Glutamatergic neuron (in vitro differentiated cells): ENCODE data around the gene GBA2. TPM values are rescaled to one million over a fixed set of nuclear protein-coding genes. Genes with fewer than 3 reads are reported as not detected.

Experiments used
- DNase-seq: peaks from one replicate; pipeline ENCODE4 v3.0.0; 2022
- H3K27ac Mint-ChIP-seq: one replicate; pipeline ENCODE4 v1.8.0; 2020; ENCODE audit warnings: mild to moderate bottlenecking, mixed read lengths, inconsistent platforms; ENCODE audit not compliant: unreplicated experiment
- H3K27me3 Mint-ChIP-seq: one replicate; pipeline ENCODE4 v1.8.0; 2020; ENCODE audit warnings: mild to moderate bottlenecking, moderate library complexity, mixed read lengths, inconsistent platforms; ENCODE audit not compliant: unreplicated experiment
- H3K36me3 Mint-ChIP-seq: one replicate; pipeline ENCODE4 v1.8.0; 2020; ENCODE audit warnings: mild to moderate bottlenecking, mixed read lengths, inconsistent platforms; ENCODE audit not compliant: unreplicated experiment
- H3K4me1 Mint-ChIP-seq: one replicate; pipeline ENCODE4 v1.8.0; 2020; ENCODE audit warnings: mild to moderate bottlenecking, low read depth, mixed read lengths, inconsistent platforms; ENCODE audit not compliant: unreplicated experiment
- H3K4me3 Mint-ChIP-seq: one replicate; pipeline ENCODE4 v1.8.0; 2020; ENCODE audit warnings: mild to moderate bottlenecking, mixed read lengths, inconsistent platforms; ENCODE audit not compliant: unreplicated experiment
- H3K9me3 Mint-ChIP-seq: one replicate; pipeline ENCODE4 v1.8.0; 2020; ENCODE audit warnings: mild to moderate bottlenecking, moderate library complexity, mixed read lengths, inconsistent platforms; ENCODE audit not compliant: unreplicated experiment
- microRNA-seq: library from miRNA; unstranded; fragments of <30 nt; microRNA quantifications from one replicate; pipeline ENCODE4, GENCODE V29; 2020; ENCODE audit not compliant: unreplicated experiment
- total RNA-seq: library from RNA; stranded (reverse); fragmentation: NEBNext Ultra II Directional; extraction: Animal tissue kit (Norgen Biotek cat#: 25700); gene quantifications from one replicate; pipeline ENCODE4 v1.2.1, GENCODE V29; 2021; ENCODE audit not compliant: unreplicated experiment
- TF ChIP-seq, protein P1 (sequence below): fragments of 200-600 bp; sonication (generic); IDR thresholded peaks from one replicate; pipeline ENCODE4 v1.5.0; 2021; ENCODE audit not compliant: partially characterized antibody, unreplicated experiment

GBA2 gene
- total RNA-seq, 1 donor from 2014 or later: 287 TPM

GRCh38 chr9:35688558-35689541 lies 60.2 kb downstream of the GBA2 start:
- Mint-ChIP-seq H3K9me3 (peaks cover 12% of the 10 kb centered on the region), H3K27ac (peak overlapping the region; percentile 78), H3K4me1 (peaks cover 30% of the 10 kb centered on the region), H3K36me3 (no peaks in the 10 kb centered on the region), H3K27me3 (peaks cover 6% of the 10 kb centered on the region), H3K4me3 (peak overlapping the region; percentile 92)
- no peak for DNase-seq
- TF ChIP-seq, protein P1, sequence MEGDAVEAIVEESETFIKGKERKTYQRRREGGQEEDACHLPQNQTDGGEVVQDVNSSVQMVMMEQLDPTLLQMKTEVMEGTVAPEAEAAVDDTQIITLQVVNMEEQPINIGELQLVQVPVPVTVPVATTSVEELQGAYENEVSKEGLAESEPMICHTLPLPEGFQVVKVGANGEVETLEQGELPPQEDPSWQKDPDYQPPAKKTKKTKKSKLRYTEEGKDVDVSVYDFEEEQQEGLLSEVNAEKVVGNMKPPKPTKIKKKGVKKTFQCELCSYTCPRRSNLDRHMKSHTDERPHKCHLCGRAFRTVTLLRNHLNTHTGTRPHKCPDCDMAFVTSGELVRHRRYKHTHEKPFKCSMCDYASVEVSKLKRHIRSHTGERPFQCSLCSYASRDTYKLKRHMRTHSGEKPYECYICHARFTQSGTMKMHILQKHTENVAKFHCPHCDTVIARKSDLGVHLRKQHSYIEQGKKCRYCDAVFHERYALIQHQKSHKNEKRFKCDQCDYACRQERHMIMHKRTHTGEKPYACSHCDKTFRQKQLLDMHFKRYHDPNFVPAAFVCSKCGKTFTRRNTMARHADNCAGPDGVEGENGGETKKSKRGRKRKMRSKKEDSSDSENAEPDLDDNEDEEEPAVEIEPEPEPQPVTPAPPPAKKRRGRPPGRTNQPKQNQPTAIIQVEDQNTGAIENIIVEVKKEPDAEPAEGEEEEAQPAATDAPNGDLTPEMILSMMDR: no peak

GRCh38 chr9:35687972-35688557 lies 61.0 kb downstream of the GBA2 start:
- Mint-ChIP-seq H3K4me1 (peaks cover 31% of the 10 kb centered on the region), H3K27me3 (peaks cover 11% of the 10 kb centered on the region), H3K27ac (no peak overlapping the region), H3K36me3 (no peaks in the 10 kb centered on the region), H3K4me3 (peak overlapping the region; percentile 71), H3K9me3 (peaks cover 14% of the 10 kb centered on the region)
- TF ChIP-seq, protein P1: no peak
- no peak for DNase-seq

- peaks cover 14% of the 10 kb centered on the region for H3K9me3 Mint-ChIP-seq
- no peaks in the 10 kb centered on the region for H3K36me3 Mint-ChIP-seq
- no peak for DNase-seq
- no peak overlapping the region for H3K27ac Mint-ChIP-seq
- peak overlapping the region; percentile 23 for H3K4me3 Mint-ChIP-seq
- TF ChIP-seq, protein P1: no peak
- H3K4me1 Mint-ChIP-seq: peaks cover 32% of the 10 kb centered on the region
- H3K27me3 Mint-ChIP-seq: peaks cover 12% of the 10 kb centered on the region
Measured at GRCh38 chr9:35687306-35687705, 61.7 kb downstream of the GBA2 start.

Small RNA genes within 50 kb of the gene (microRNA-seq; reads per million reads assigned to microRNA genes)
- 2.1 reads per million, percentile 13 among the genes with 10 or more reads in this experiment for gene MIR6852
- gene MIR6853: 2.1 reads per million, percentile 13 among the genes with 10 or more reads in this experiment

Other genes starting within 250 kb of the GBA2 start
- 28.7 TPM for gene TESK1, start 144.0 kb downstream of the GBA2 start, total RNA-seq
- gene CD72, start 130.8 kb downstream of the GBA2 start, total RNA-seq: 4.9 TPM
- gene SIT1, start 98.3 kb downstream of the GBA2 start, total RNA-seq: 3.4 TPM
- 35,708 TPM for gene RMRP, start 91.2 kb downstream of the GBA2 start, total RNA-seq
- gene CCDC107, start 90.9 kb downstream of the GBA2 start, total RNA-seq: 32.5 TPM
- gene ARHGEF39, start 84.0 kb downstream of the GBA2 start, total RNA-seq: 2.6 TPM
- not detected for gene CA9, start 75.3 kb downstream of the GBA2 start, total RNA-seq
- 188 TPM for gene TPM2, start 59.3 kb downstream of the GBA2 start, total RNA-seq
- gene TLN1, start 17.0 kb downstream of the GBA2 start, total RNA-seq: 56.2 TPM
- 32.0 TPM for gene CREB3, start 16.6 kb downstream of the GBA2 start, total RNA-seq
- 44.0 TPM for gene RGP1, start 59 bp upstream of the GBA2 start, total RNA-seq
- gene MSMP, start 5.0 kb upstream of the GBA2 start, total RNA-seq: not detected
- 357 TPM for gene NPR2, start 42.4 kb upstream of the GBA2 start, total RNA-seq
- gene SPAG8, start 63.0 kb upstream of the GBA2 start, total RNA-seq: not detected
- 48.1 TPM for gene HINT2, start 65.8 kb upstream of the GBA2 start, total RNA-seq
- not detected for gene FAM221B, start 79.5 kb upstream of the GBA2 start, total RNA-seq
- gene TMEM8B, start 80.0 kb upstream of the GBA2 start, total RNA-seq: 44.4 TPM
- not detected for gene OR13J1, start 121.2 kb upstream of the GBA2 start, total RNA-seq
- not detected for gene HRCT1, start 157.0 kb upstream of the GBA2 start, total RNA-seq
- not detected for gene SPAAR, start 160.3 kb upstream of the GBA2 start, total RNA-seq
- not detected for gene OR2S2, start 208.9 kb upstream of the GBA2 start, total RNA-seq